HepG2 (cell line): ENCODE results near the gene PXDC1. TPM values are rescaled to one million over a fixed set of nuclear protein-coding genes. Genes with fewer than 3 reads are reported as not detected.
"Not testable (repeated sequence)": the region's sequence is repeated elsewhere in the genome, so short reads cannot be mapped to it uniquely, and the experiment has no call there.

ENCODE experiments used
- ATAC-seq: fragments of 200-7000 bp; cut with Tn5 transposase; 3 replicates; pipeline ENCODE4 v1.9.1; 2020; ENCODE audit warnings: mild to moderate bottlenecking, moderate library complexity
- BruUV-seq: library from RNA; stranded (reverse); fragments of 400-500 nt; replicated peaks from 2 replicates; lab custom pipeline; 2021; lab: Mats Ljungman, UMichigan
- CTCF ChIA-PET: fragments of 300-600 bp; formaldehyde crosslinking; extraction: SDS; loops from one replicate; lab custom pipeline; 2021; ENCODE audit warnings: low total read pairs, inconsistent platforms, low intra/inter-chr PET ratio; lab: Yijun Ruan, JAX
- POLR2A ChIA-PET: fragments of 350-600 bp; sonication (Branson Sonifier 250); formaldehyde crosslinking; loops from one replicate; lab custom pipeline; 2020; ENCODE audit warnings: antibody characterized with exemption, inconsistent platforms; lab: Yijun Ruan, JAX
- DNase-seq: peaks from one replicate; pipeline ENCODE4 v3.0.0-alpha.2; 2015; ENCODE audit warnings: low spot score
- FAIRE-seq: peaks from 3 replicates; lab custom pipeline; 2011; peaks lifted over from hg19 to GRCh38; lab: Jason Lieb, UNC
- H2AFZ ChIP-seq: one replicate; pipeline ENCODE4 v1.6.1; 2011; ENCODE audit warnings: low read length, inconsistent platforms
- H3K27ac ChIP-seq: fragments of 300-600 bp; 3 replicates; pipeline ENCODE4 v1.8.0; 2011; ENCODE audit warnings: mixed run types, mild to moderate bottlenecking, mixed read lengths, low read length, inconsistent platforms; ENCODE audit not compliant: insufficient read depth; ENCODE audit errors: extremely low read length
- H3K27me3 ChIP-seq, 2 experiments: fragments of 200-600 bp in 1 of 2; 2 replicates in 1 of 2; 3 replicates in 1 of 2; pipeline versions ENCODE4 v1.6.0 to v1.8.0; 2011; ENCODE audit warnings: low read length in 2 of 2, mild to moderate bottlenecking in 2 of 2, moderate library complexity in 2 of 2, inconsistent platforms in 1 of 2; ENCODE audit not compliant: insufficient read depth in 2 of 2, control insufficient read depth in 1 of 2
- H3K36me3 ChIP-seq, 2 experiments: fragments of 200-600 bp in 1 of 2; replicated peaks in 1 of 2; 2 replicates in 1 of 2; 3 replicates in 1 of 2; pipeline versions ENCODE4 v1.5.1 to v1.8.0; 2011; ENCODE audit warnings: low read length in 2 of 2, inconsistent platforms in 1 of 2; ENCODE audit not compliant: insufficient read depth in 2 of 2, control insufficient read depth in 1 of 2
- H3K4me1 ChIP-seq: 2 replicates; pipeline ENCODE4 v1.5.1; 2012; ENCODE audit warnings: low read length, inconsistent platforms; ENCODE audit not compliant: insufficient read depth
- H3K4me2 ChIP-seq: 2 replicates; pipeline ENCODE4 v1.6.0; 2011; ENCODE audit warnings: low read depth, low read length, inconsistent platforms
- H3K4me3 ChIP-seq, 3 experiments: fragments of 200-600 bp in 1 of 3; sonication (generic), shearing (Covaris generic) in 1 of 3; replicated peaks in 1 of 3; 2 replicates each; pipeline ENCODE4 v1.5.1; 2011 to 2016; ENCODE audit warnings: low read length in 3 of 3, inconsistent platforms in 2 of 3, low read depth in 2 of 3, mild to moderate bottlenecking in 2 of 3, control low read depth in 1 of 3, mixed read lengths in 1 of 3; ENCODE audit not compliant: insufficient read depth in 1 of 3
- H3K79me2 ChIP-seq: one replicate; pipeline ENCODE4 v1.6.1; 2011; ENCODE audit warnings: low read length, inconsistent platforms; ENCODE audit not compliant: insufficient read depth
- H3K9ac ChIP-seq: 2 replicates; pipeline ENCODE4 v1.6.0; 2011; ENCODE audit warnings: mild to moderate bottlenecking, low read depth, low read length, inconsistent platforms; ENCODE audit not compliant: insufficient read depth
- H3K9me3 ChIP-seq: 2 replicates; pipeline ENCODE4 v1.5.1; 2012; ENCODE audit warnings: mild to moderate bottlenecking, low read length
- H4K20me1 ChIP-seq: 2 replicates; pipeline ENCODE4 v1.6.0; 2011; ENCODE audit warnings: inconsistent platforms, mild to moderate bottlenecking, low read length, moderate library complexity; ENCODE audit not compliant: insufficient read depth
- NFYB ChIP-seq: sonication (generic); formaldehyde crosslinking; IDR thresholded peaks from 2 replicates; pipeline ENCODE4 v1.4.0; 2020; ENCODE audit warnings: missing genetic modification reagents
- NFYC ChIP-seq: IDR thresholded peaks from 2 replicates; pipeline ENCODE4 v1.6.1; 2016; ENCODE audit warnings: missing genetic modification reagents, missing compliant biosample characterization
- WGBS: methylation state at CpG from one replicate; pipeline ENCODE4 v1.1.6; 2017; ENCODE audit warnings: low lambda C conversion rate; 5-methylcytosine and 5-hydroxymethylcytosine counted together
- in situ Hi-C: cut with HindIII; loops from 2 replicates; pipeline ENCODE4 v1.10.0; 2017; ENCODE audit warnings: low pct_unique_long_range_greater_than_20kb; ENCODE audit not compliant: extremely low pct_ligation_motif_present
- intact Hi-C: fragments of 100-400 bp; cut with micrococcal nuclease; formaldehyde crosslinking; loops from one replicate; pipeline ENCODE4 v1.10.0; 2022; ENCODE audit not compliant: unreplicated experiment
- polyA plus RNA-seq, 8 experiments: library from polyadenylated mRNA; depleted of rRNA in 3 of 8; stranded (reverse) in 7 of 8; unstranded in 1 of 8; fragments of >200 nt; fragmentation: Illumina TruSeq in 4 of 8; extraction: Trizol in 4 of 8; gene quantifications; 2 replicates each; pipeline versions ENCODE4 v1.2.1 to v1.2.3, GENCODE V29; 2011 to 2016; ENCODE audit warnings: low read depth in 4 of 8, missing spikeins in 1 of 8, mixed read lengths in 1 of 8; ENCODE audit not compliant: insufficient read depth in 1 of 8
- total RNA-seq, 5 experiments: library from RNA; depleted of rRNA; stranded (reverse); fragments of >200 nt; fragmentation: Illumina TruSeq; extraction: Trizol; gene quantifications; 2 replicates each; pipeline ENCODE4 v1.2.3, GENCODE V29; 2016; ENCODE audit warnings: low read depth in 1 of 5
- TF ChIP-seq, protein P1 (sequence below): sonication (generic); formaldehyde crosslinking; IDR thresholded peaks from 2 replicates; pipeline ENCODE4 v1.5.1; 2020; ENCODE audit warnings: mild to moderate bottlenecking, missing genetic modification reagents, moderate library complexity

PXDC1 gene
- total and polyA plus RNA-seq, 2 of the 13 experiments (the other 11 are each of a cell fraction or from before 2014, with no cell fraction given): 32.4 to 34.7 TPM

DNA sequence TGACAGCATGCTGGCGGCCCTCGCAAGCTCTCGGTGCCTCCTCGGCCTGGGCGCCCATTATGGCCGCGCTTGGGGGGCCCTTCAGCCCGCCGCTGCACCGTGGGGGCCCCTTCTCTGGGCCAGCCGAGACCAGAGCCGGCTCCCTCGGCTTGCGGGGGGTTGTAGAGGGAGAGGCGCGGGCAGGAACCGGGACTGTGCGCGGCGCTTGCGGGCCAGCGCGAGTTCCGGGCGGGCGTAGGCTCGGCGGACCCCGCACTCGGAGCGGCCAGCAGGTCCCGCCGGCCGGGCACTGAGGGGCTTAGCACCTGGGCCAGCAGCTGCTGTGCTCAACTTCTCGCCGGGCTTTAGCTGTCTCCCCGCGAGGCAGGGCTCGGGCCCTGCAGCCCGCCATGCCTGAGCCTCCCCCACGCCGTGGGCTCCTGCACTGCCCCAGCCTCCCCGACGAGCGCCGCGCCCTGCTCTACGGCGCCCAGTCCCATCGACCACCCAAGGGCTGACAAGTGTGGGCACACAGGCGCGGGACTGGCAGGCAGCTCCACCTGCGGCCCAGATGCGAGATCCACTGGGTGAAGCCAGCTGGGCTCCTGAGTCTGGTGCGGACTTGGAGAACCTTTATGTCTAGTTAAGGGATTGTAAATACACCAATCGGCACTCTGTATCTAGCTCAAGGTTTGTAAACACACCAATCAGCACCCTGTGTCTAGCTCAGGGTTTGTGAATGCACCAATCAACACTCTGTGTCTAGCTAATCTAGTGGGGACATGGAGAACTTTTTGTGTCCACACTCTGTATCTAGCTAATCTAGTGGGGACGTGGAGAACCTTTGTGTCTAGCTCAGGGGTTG, 6.7 kb upstream of the PXDC1 start:
- TF ChIP-seq NFYB: peak; percentile 78
- peak; percentile 70 for TF ChIP-seq NFYC (CRISPR knock-in tag)
- TF ChIP-seq, protein P1, sequence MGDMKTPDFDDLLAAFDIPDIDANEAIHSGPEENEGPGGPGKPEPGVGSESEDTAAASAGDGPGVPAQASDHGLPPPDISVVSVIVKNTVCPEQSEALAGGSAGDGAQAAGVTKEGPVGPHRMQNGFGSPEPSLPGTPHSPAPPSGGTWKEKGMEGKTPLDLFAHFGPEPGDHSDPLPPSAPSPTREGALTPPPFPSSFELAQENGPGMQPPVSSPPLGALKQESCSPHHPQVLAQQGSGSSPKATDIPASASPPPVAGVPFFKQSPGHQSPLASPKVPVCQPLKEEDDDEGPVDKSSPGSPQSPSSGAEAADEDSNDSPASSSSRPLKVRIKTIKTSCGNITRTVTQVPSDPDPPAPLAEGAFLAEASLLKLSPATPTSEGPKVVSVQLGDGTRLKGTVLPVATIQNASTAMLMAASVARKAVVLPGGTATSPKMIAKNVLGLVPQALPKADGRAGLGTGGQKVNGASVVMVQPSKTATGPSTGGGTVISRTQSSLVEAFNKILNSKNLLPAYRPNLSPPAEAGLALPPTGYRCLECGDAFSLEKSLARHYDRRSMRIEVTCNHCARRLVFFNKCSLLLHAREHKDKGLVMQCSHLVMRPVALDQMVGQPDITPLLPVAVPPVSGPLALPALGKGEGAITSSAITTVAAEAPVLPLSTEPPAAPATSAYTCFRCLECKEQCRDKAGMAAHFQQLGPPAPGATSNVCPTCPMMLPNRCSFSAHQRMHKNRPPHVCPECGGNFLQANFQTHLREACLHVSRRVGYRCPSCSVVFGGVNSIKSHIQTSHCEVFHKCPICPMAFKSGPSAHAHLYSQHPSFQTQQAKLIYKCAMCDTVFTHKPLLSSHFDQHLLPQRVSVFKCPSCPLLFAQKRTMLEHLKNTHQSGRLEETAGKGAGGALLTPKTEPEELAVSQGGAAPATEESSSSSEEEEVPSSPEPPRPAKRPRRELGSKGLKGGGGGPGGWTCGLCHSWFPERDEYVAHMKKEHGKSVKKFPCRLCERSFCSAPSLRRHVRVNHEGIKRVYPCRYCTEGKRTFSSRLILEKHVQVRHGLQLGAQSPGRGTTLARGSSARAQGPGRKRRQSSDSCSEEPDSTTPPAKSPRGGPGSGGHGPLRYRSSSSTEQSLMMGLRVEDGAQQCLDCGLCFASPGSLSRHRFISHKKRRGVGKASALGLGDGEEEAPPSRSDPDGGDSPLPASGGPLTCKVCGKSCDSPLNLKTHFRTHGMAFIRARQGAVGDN (CRISPR knock-in tag): 0 out of 2 replicates have a peak, but pooled peaks have one; percentile 14
- ATAC-seq, in situ Hi-C loops, H4K20me1 ChIP-seq, H3K36me3 ChIP-seq, FAIRE-seq, DNase-seq, H3K9me3 ChIP-seq, CTCF ChIA-PET, H3K27ac ChIP-seq, H3K27me3 ChIP-seq, BruUV-seq, intact Hi-C loops, H3K9ac ChIP-seq, H3K79me2 ChIP-seq, H2AFZ ChIP-seq: not testable (repeated sequence)
- peaks cover 58% of the 10 kb centered on the region for H3K4me1 ChIP-seq
- peak overlapping the region; percentile 80 for H3K4me2 ChIP-seq
- POLR2A ChIA-PET: interaction anchor here (0.6 to 3.3 kb wide), 15 partner anchors 9 to 355 kb away, joined by 3 to 36 read pairs (median 6); a partner anchor contains a TSS
- peak overlapping the region in 1 of 3 experiments; percentile 41; a peak in 1 of 6 replicates for H3K4me3 ChIP-seq
- 93% methylated on average over 56 of the region's 57 CpGs for WGBS
